GM19351 (cell line): ENCODE data around the gene ASH1L.
"Not testable (repeated sequence)": the region's sequence is repeated elsewhere in the genome, so short reads cannot be mapped to it uniquely, and the experiment has no call there.

ENCODE experiments used
- ATAC-seq: cut with Tn5 transposase; IDR thresholded peaks from one replicate; pipeline ENCODE4 v1.9.1; 2021; ENCODE audit warnings: mild to moderate bottlenecking, moderate library complexity; ENCODE audit not compliant: unreplicated experiment

The ASH1L gene

GRCh38 chr1:155309423-155310021, 253.1 kb downstream of the ASH1L start:
- no peak for ATAC-seq

GRCh38 chr1:155308493-155309422, 253.8 kb downstream of the ASH1L start, which contains the start of gene FDPS:
Gene FDPS (plus strand): TSS chr1:155308866. CDS start chr1:155309790, 924 bp downstream.
- peak; percentile 97 for ATAC-seq

- ATAC-seq: no peak
Measured at GRCh38 chr1:155307247-155307740, 255.3 kb downstream of the ASH1L start.

GRCh38 chr1:155305881-155306391, 256.7 kb downstream of the ASH1L start:
- no peak for ATAC-seq

- no peak for ATAC-seq
Measured at GRCh38 chr1:155304558-155305063, 258.0 kb downstream of the ASH1L start.

GRCh38 chr1:155301342-155301841, 261.2 kb downstream of the ASH1L start, which contains the start of gene PKLR:
Gene PKLR (minus strand): TSS chr1:155301438. CDS start chr1:155301395, 43 bp downstream.
- no peak for ATAC-seq

GRCh38 chr1:155300553-155301329, 261.9 kb downstream of the ASH1L start:
- ATAC-seq: no peak

- ATAC-seq: no peak
Measured at GRCh38 chr1:155300024-155300423, 262.6 kb downstream of the ASH1L start.

GRCh38 chr1:155297384-155297783, 265.2 kb downstream of the ASH1L start:
- no peak for ATAC-seq

- ATAC-seq: no peak
Measured at GRCh38 chr1:155296661-155297060, 265.9 kb downstream of the ASH1L start.

GRCh38 chr1:155295942-155296267, 266.7 kb downstream of the ASH1L start:
- no peak for ATAC-seq

- no peak for ATAC-seq
Measured at GRCh38 chr1:155295183-155295941, 267.2 kb downstream of the ASH1L start.

GRCh38 chr1:155294520-155295182, 268.0 kb downstream of the ASH1L start:
- no peak for ATAC-seq

- ATAC-seq: no peak
Measured at GRCh38 chr1:155293086-155293749, 269.4 kb downstream of the ASH1L start.

- ATAC-seq: not testable (repeated sequence)
Measured at GRCh38 chr1:155291006-155291405, 271.6 kb downstream of the ASH1L start.

- no peak for ATAC-seq
Measured at GRCh38 chr1:155287987-155288543, 274.5 kb downstream of the ASH1L start.

GRCh38 chr1:155286544-155286943, 276.1 kb downstream of the ASH1L start:
- ATAC-seq: no peak

- no peak for ATAC-seq
Measured at GRCh38 chr1:155285631-155286044, 277.0 kb downstream of the ASH1L start.
